ENCODE measurements around the gene CLEC1B. TPM values are rescaled to one million over a fixed set of nuclear protein-coding genes. Genes with fewer than 3 reads are reported as not detected.

Gene CLEC1B
- total RNA-seq = not detected in 2 replicates

DNA sequence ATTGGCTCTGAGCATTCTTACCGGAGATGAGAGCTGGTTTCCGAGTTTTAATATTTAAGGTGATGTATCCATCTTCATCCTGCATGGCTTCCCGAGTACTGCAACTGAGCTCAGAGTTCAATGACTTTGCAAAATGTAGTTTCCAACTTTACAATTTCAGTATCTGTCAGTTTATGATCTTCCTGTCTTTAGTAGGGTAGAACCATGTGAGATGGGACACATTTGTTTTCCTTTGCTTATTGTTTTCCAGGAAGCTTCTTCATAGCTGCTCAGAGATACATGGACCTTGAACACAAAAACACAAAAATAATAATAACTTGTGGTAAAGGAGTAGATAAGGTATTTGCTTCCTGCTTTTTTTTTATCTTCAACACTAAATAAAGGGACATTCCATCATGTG is at the start of gene CLEC1B:
Gene CLEC1B (minus strand): TSS at position 106 of the 400 bp plus-strand sequence. CDS start 21 bp downstream, at position 85.

GRCh38 chr12:10030446-10030845 is 31.5 kb upstream of the CLEC1B start, which contains the start of gene CLEC9A:
TSS of gene CLEC9A (plus strand) at chr12:10030682. CDS start at chr12:10052688, 22,006 bp downstream.

GRCh38 chr12:9971181-9971580 is 27.7 kb downstream of the CLEC1B start, which contains the start of gene CLEC12A:
TSS of gene CLEC12A (plus strand) at chr12:9971409. CDS start at chr12:9971597, 188 bp downstream.

Other genes starting within 250 kb of the CLEC1B start
- not detected in 2 replicates for gene CD69, start 238.2 kb downstream of the CLEC1B start, total RNA-seq
- not detected in 2 replicates for gene KLRF1, start 171.6 kb downstream of the CLEC1B start, total RNA-seq
- gene CLEC2B, start 129.8 kb downstream of the CLEC1B start, total RNA-seq = 24.3 and 29.7 TPM in 2 replicates
- gene KLRF2, start 117.6 kb downstream of the CLEC1B start, total RNA-seq = not detected in 2 replicates
- gene CLEC2A, start 66.8 kb downstream of the CLEC1B start, total RNA-seq = not detected in 2 replicates
- gene CLEC12A, start 27.7 kb downstream of the CLEC1B start, total RNA-seq = not detected in 2 replicates
- gene CLEC12B, start 11.5 kb upstream of the CLEC1B start, total RNA-seq = not detected in 2 replicates
- not detected in 2 replicates for gene CLEC9A, start 31.6 kb upstream of the CLEC1B start, total RNA-seq
- gene CLEC1A, start 99.9 kb upstream of the CLEC1B start, total RNA-seq = 0.25 and 2.4 TPM in 2 replicates
- not detected in 2 replicates for gene CLEC7A, start 131.1 kb upstream of the CLEC1B start, total RNA-seq
- not detected in 2 replicates for gene OLR1, start 173.0 kb upstream of the CLEC1B start, total RNA-seq
- not detected in 2 replicates for gene TMEM52B, start 179.9 kb upstream of the CLEC1B start, total RNA-seq
- gene GABARAPL1, start 213.8 kb upstream of the CLEC1B start, total RNA-seq = 51.7 and 58.4 TPM in 2 replicates